Raji (cell line): ENCODE results near the gene DMRT2.

Source experiments
- POLR2A ChIP-seq: IDR thresholded peaks from 2 replicates; pipeline ENCODE4 v1.6.1; 2011; ENCODE audit warnings: low read depth, low read length, control low read depth; ENCODE audit not compliant: insufficient read depth

DMRT2 gene

GRCh38 chr9:1050125-1050895 is at the start of gene DMRT2:
Gene DMRT2, plus strand, starts transcription at chr9:1050357. Its CDS starts 1,257 bp downstream, at chr9:1051614.
- no peak for TF ChIP-seq POLR2A

GRCh38 chr9:1001838-1002237 is 48.3 kb upstream of the DMRT2 start:
- no peak for TF ChIP-seq POLR2A

- no peak for TF ChIP-seq POLR2A
These were observed 47.5 kb upstream of the DMRT2 start for GRCh38 chr9:1002678-1003077.

GRCh38 chr9:1005043-1005667 is 45.0 kb upstream of the DMRT2 start:
- no peak for TF ChIP-seq POLR2A

GRCh38 chr9:1007312-1007711 is 42.8 kb upstream of the DMRT2 start:
- no peak for TF ChIP-seq POLR2A

GRCh38 chr9:1008216-1008615 is 41.9 kb upstream of the DMRT2 start:
- TF ChIP-seq POLR2A: no peak

GRCh38 chr9:1009101-1009707 is 41.0 kb upstream of the DMRT2 start:
- TF ChIP-seq POLR2A: no peak

- TF ChIP-seq POLR2A: no peak
These were observed 37.1 kb upstream of the DMRT2 start for GRCh38 chr9:1013021-1013420.

- TF ChIP-seq POLR2A: no peak
These were observed 35.9 kb upstream of the DMRT2 start for GRCh38 chr9:1014225-1014624.

- TF ChIP-seq POLR2A: no peak
These were observed 35.5 kb upstream of the DMRT2 start for GRCh38 chr9:1014640-1015039.

- TF ChIP-seq POLR2A: no peak
These were observed 32.0 kb upstream of the DMRT2 start for GRCh38 chr9:1018121-1018520.

GRCh38 chr9:1024112-1024511 is 26.0 kb upstream of the DMRT2 start:
- TF ChIP-seq POLR2A: no peak

GRCh38 chr9:1025131-1025530 is 25.0 kb upstream of the DMRT2 start:
- no peak for TF ChIP-seq POLR2A

- TF ChIP-seq POLR2A: no peak
These were observed 23.9 kb upstream of the DMRT2 start for GRCh38 chr9:1026219-1026618.

- no peak for TF ChIP-seq POLR2A
These were observed 21.5 kb upstream of the DMRT2 start for GRCh38 chr9:1028501-1029190.
